HG02678 (cell line): ENCODE data around the gene ABAT.
"Not testable (repeated sequence)": the region's sequence is repeated elsewhere in the genome, so short reads cannot be mapped to it uniquely, and the experiment has no call there.

Source experiments
- ATAC-seq: cut with Tn5 transposase; IDR thresholded peaks from one replicate; pipeline ENCODE4 v1.9.1; 2021; ENCODE audit warnings: mild to moderate bottlenecking, moderate library complexity; ENCODE audit not compliant: unreplicated experiment

ABAT gene

GRCh38 chr16:8648877-8649276 lies 25.5 kb upstream of the ABAT start:
- ATAC-seq: no peak

DNA sequence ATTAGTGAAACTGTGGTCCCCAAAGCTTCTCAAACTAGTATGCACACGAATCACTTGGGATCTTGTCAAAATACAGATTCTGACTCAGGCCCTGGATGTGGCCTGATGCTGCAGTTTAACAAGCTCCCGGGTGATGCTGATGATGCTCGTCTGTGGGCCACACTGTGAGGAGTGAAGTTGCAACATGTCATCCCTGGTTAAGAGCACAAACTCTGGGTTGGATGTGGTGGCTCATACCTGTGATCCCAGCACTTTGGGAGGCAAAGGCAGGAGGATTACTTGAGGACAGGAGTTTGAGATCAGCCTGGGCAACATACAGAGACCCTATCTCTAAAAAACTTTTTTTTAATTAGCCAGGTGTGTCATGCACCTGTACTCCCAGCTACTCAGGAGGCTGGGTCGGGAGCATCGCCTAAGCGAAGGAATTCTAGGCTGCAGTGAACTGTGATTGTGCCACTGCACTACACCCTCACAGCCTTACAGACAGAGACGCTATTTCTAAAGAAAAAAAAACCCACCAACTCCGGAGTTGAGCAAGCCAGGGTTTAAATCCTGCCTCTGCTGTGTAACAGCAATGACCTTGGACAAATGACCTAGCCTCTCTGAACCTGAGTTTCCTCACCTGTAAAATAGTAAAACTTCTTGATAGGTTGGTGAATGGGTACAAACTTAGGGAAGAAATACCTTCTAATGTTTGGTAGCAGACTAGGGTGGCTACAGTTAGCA lies 24.4 kb upstream of the ABAT start:
- ATAC-seq: no peak

DNA sequence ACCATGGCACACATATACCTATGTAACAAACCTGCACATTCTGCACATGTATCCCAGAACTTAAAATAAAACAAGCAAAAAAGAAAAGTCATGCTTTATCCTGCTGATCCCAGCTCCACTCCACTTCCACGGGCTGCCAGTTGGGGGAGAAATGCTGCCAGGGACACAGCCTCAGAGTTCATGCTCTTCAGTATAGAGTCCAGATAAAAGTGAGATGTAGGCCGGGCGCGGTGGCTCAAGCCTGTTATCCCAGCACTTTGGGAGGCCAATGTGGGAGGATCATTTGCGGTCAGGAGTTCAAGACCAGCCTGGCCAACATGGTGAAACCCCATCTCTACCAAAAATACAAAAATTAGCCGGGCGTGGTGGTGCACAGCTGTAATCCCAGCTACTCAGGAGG lies 22.5 kb upstream of the ABAT start:
- not testable (repeated sequence) for ATAC-seq

GRCh38 chr16:8655184-8655717 lies 19.2 kb upstream of the ABAT start:
- ATAC-seq: no peak

GRCh38 chr16:8656376-8656775 lies 18.0 kb upstream of the ABAT start:
- no peak for ATAC-seq

GRCh38 chr16:8660841-8661301 lies 13.5 kb upstream of the ABAT start:
- ATAC-seq: no peak

GRCh38 chr16:8661703-8662102 lies 12.7 kb upstream of the ABAT start:
- no peak for ATAC-seq

DNA sequence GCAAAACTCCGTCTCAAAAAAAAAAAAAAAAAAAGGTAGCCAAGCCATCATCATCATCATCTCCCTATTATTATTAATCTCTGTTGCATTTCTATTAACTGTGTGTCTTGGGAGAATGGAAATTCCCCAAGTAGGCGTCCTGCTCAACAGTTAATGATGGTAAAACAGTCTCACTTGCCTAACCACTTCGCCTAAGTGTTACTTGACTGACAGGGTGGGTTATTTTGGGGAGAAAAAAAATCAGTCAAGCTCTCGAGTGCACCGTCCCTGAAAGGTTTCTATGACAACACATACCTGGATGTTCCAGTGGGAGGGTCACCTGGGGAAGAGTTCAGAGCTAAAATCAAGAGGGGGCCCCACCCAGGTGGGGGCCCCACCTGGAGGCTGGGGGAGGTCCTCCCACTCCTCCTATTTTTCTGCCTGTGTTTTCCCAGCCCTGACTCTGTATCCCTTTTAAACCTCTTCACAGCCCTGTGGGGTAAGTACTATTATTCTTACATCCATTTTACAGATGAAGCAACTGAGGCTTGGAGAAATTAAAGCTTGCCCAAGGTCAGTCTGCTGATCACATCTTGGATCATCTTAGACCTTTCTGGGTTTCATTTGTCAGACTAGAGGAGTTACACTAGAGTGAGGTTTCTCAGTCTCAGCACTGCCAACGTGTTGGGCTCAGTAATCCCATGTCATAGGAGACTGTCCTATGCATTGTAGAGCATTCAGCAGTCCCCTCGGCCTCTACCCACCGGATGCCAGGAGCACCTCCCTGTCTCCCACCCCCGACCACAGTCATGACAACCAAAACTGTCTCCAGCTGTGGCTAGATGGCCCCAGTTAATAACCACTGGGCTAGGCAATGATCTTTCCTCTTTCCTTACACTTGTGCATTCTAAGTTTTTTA lies 11.0 kb upstream of the ABAT start:
- ATAC-seq: no peak

- ATAC-seq: no peak
Observed at GRCh38 chr16:8665529-8665928, 8.9 kb upstream of the ABAT start.

DNA sequence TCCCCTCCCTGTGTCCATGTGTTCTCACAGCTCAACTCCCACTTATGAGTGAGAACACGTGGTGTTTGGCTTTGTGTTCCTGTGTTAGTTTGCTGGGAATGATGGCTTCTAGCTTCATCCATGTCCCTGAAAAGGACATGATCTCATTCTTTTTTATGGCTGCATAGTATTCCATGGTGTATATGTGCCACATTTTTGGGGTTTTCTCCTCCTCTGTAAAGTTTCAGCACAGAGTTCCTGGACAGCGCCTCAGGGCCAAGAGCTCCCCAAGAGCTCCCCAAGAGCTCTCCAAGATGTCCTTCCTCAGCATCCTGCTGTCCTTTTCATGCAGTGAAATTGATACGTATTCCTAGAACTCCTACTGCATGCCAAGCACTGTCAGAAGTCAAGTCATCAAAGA lies 6.9 kb upstream of the ABAT start:
- ATAC-seq: no peak

DNA sequence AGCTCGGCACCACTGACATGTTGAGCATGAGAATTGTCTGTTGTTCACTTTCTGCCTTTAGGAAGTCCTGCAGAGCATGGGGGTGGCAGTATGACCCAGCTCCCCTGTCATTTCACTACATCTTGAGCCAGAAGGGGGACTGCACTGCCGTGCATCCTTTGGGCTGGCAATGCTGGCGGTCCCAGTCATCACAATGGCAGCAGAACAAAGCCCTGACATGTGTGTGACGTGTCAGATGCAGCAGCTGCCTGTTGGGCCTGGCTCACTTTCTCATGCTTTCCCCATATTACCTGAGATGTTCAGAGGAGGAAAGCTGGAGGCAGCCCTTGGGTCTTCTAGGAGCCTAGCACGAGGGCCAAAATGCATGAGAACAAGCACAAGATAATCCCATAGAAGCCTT lies 6.3 kb upstream of the ABAT start:
- ATAC-seq: no peak

- ATAC-seq: no peak
Observed at GRCh38 chr16:8669481-8669880, 4.9 kb upstream of the ABAT start.

DNA sequence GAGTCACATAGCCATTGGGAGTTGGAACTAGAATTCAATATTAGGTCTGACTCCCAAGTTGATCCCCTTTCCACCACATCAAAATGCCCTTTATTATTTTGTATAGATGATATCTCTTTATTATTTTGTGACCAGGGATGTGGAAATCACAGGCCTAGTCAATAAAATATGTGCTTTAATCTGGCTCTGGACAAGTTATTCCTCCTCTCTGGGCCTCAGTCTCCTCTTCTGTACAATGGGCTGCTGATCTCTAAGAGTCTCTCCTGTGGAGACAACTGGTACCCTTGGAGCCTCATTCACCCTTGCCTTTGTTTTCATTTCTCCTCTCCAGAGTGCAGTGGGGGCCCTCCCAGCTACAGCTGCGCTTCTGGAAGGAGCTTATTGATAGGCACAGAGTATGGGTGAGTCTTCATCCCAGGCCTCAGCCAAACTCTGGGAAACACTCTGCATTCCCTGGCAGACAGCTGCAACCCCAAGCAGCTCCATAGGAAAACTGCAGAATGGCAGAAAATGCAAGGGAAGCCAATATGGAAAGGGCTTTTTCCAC lies 4.3 kb upstream of the ABAT start:
- no peak for ATAC-seq

GRCh38 chr16:8673611-8674412 lies 605 bp upstream of the ABAT start:
- ATAC-seq: peak; percentile 35

DNA sequence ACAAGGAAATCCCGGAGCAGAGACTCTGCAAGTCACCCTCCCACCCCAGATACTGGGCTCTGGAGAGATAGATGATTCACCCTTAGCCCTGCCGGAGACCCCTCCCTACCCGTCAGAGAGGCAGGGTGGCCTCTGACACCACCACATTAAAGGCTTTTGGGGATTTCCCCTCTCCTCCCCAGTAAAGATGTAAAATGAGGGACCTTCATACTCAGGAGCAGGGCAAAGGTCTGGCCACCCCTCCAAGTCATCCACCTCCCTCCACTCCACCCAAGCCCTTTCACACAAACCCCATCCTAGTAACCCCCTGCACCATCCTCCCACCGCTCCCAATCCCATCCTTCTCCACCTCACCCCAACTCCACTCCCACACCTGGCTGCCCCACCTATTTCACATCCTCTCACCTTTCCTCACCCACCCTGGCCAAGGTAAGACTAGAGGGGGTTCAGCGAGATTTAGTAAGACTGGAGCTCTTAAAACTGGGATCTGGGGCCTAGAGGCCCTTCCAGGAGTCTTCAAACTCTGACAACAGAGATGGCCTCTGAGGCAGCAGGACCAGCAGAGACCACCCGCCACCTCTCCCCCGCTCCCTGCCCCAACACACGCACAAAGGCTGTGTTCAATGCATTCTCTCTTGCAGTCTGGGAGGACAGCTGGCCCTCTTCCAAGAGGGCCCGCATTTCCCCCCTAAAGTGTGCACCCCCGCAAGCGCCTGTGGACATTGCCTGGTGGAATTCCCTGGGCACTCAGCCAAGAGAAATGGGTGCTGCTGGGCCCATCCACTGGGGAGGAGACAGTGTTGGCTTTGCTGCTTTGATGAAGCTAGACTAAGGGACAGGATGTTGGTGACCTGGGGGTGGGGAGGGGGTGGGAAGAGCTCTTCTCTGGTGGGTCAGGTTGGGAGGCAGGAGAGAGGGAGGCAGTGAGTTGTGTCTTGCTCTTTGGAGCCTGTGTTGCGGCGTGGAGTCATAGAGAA lies 1.1 kb downstream of the ABAT start:
- ATAC-seq: no peak

- ATAC-seq: no peak
Observed at GRCh38 chr16:8676160-8676547, 1.7 kb downstream of the ABAT start.

GRCh38 chr16:8676737-8677375 lies 2.4 kb downstream of the ABAT start:
- no peak for ATAC-seq

GRCh38 chr16:8677481-8677880 lies 3.1 kb downstream of the ABAT start:
- ATAC-seq: no peak
